ENCODE data around the gene DSTYK.

- TF ChIP-seq EZH2 (IDR thresholded peaks at IDR 0.05) (no peak), CTCF (IDR thresholded peaks at IDR 0.05) (no peak), EZH2phosphoT487 (IDR thresholded peaks at IDR 0.05) (no peak)
These were observed 25.0 kb upstream of the DSTYK start for GRCh38 chr1:205236526-205236925.

Measured in neural progenitor cell (in vitro differentiated cells).